Sigmoid colon (tissue), 3 donors: Measurements from ENCODE around the gene CACNB3.

ENCODE experiments used
- CTCF ChIP-seq, 4 experiments: fragments of 450-650 bp in 3 of 4; fragments of 200-600 bp in 1 of 4; IDR thresholded peaks; one replicate each; pipeline ENCODE4 v1.5.1; 2016 to 2019; ENCODE audit warnings: antibody characterized with exemption in 4 of 4, mild to moderate bottlenecking in 3 of 4, moderate library complexity in 2 of 4
- POLR2A ChIP-seq, 2 donors: fragments of 450-650 bp; IDR thresholded peaks; one replicate each; pipeline ENCODE4 v1.6.1; 2016; ENCODE audit warnings: antibody characterized with exemption in 2 of 2, mild to moderate bottlenecking in 2 of 2, moderate library complexity in 2 of 2

DNA sequence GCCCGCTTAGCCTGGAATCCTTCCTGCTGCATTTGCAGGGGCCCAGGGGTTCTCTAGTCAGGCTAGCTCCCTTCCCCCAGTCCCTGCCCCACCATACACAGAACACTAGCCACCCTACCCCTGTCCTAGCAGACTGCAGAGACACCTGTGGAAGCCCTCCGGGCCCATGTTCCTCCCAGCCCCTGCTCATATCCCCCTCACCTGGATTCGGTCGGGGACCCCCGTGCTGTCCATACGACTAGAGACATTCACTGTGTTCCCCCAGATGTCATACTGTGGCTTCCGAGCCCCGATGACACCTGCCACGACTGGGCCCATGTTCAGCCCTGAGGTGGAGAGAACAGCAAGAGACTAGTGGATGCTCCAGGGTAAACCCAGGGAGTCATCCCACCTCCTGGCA is 49.6 kb upstream of the CACNB3 start:
- no peak for TF ChIP-seq CTCF (IDR thresholded peaks at IDR 0.05)
- TF ChIP-seq POLR2A (IDR thresholded peaks at IDR 0.05): no peak
